ENCODE results near the gene HIPK2.
A peak's percentile ranks its signal among the peaks of the same experiment; 100 is the strongest.

Gene HIPK2

GRCh38 chr7:139753081-139753692 lies 24.6 kb downstream of the HIPK2 start:
- peak; percentile 85 for ATAC-seq
- TF ChIP-seq ZC3H10 (CRISPR knock-in tag; IDR thresholded peaks at IDR 0.05) = no peak
- no peak for TF ChIP-seq TOX (CRISPR knock-in tag; IDR thresholded peaks at IDR 0.05; ENCODE audit: borderline replicate concordance)
- no peak for TF ChIP-seq ESRRG (CRISPR knock-in tag; IDR thresholded peaks at IDR 0.05)
- TF ChIP-seq SNAI2 (CRISPR knock-in tag; IDR thresholded peaks at IDR 0.05) = no peak
- TF ChIP-seq, protein P1, sequence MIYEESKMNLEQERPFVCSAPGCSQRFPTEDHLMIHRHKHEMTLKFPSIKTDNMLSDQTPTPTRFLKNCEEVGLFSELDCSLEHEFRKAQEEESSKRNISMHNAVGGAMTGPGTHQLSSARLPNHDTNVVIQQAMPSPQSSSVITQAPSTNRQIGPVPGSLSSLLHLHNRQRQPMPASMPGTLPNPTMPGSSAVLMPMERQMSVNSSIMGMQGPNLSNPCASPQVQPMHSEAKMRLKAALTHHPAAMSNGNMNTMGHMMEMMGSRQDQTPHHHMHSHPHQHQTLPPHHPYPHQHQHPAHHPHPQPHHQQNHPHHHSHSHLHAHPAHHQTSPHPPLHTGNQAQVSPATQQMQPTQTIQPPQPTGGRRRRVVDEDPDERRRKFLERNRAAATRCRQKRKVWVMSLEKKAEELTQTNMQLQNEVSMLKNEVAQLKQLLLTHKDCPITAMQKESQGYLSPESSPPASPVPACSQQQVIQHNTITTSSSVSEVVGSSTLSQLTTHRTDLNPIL (CRISPR knock-in tag; IDR thresholded peaks at IDR 0.05; ENCODE audit: low read depth) = no peak
- no peak for TF ChIP-seq ZNF8 (CRISPR knock-in tag; IDR thresholded peaks at IDR 0.05)
- TF ChIP-seq, protein P2, sequence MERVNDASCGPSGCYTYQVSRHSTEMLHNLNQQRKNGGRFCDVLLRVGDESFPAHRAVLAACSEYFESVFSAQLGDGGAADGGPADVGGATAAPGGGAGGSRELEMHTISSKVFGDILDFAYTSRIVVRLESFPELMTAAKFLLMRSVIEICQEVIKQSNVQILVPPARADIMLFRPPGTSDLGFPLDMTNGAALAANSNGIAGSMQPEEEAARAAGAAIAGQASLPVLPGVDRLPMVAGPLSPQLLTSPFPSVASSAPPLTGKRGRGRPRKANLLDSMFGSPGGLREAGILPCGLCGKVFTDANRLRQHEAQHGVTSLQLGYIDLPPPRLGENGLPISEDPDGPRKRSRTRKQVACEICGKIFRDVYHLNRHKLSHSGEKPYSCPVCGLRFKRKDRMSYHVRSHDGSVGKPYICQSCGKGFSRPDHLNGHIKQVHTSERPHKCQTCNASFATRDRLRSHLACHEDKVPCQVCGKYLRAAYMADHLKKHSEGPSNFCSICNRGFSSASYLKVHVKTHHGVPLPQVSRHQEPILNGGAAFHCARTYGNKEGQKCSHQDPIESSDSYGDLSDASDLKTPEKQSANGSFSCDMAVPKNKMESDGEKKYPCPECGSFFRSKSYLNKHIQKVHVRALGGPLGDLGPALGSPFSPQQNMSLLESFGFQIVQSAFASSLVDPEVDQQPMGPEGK (CRISPR knock-in tag; IDR thresholded peaks at IDR 0.05; ENCODE audit: borderline replicate concordance) = no peak
- no peak for TF ChIP-seq GLIS3 (CRISPR knock-in tag; IDR thresholded peaks at IDR 0.05)
- no peak for TF ChIP-seq ARNTL (CRISPR knock-in tag; IDR thresholded peaks at IDR 0.05; ENCODE audit: borderline replicate concordance, low read depth)
- no peak for TF ChIP-seq ZFP3 (CRISPR knock-in tag; IDR thresholded peaks at IDR 0.05)
- TF ChIP-seq RARB (CRISPR knock-in tag; IDR thresholded peaks at IDR 0.05) = no peak
- no peak for TF ChIP-seq TCF4 (CRISPR knock-in tag; IDR thresholded peaks at IDR 0.05; ENCODE audit: borderline replicate concordance)
- TF ChIP-seq, protein P3, sequence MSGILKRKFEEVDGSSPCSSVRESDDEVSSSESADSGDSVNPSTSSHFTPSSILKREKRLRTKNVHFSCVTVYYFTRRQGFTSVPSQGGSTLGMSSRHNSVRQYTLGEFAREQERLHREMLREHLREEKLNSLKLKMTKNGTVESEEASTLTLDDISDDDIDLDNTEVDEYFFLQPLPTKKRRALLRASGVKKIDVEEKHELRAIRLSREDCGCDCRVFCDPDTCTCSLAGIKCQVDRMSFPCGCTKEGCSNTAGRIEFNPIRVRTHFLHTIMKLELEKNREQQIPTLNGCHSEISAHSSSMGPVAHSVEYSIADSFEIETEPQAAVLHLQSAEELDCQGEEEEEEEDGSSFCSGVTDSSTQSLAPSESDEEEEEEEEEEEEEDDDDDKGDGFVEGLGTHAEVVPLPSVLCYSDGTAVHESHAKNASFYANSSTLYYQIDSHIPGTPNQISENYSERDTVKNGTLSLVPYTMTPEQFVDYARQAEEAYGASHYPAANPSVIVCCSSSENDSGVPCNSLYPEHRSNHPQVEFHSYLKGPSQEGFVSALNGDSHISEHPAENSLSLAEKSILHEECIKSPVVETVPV (CRISPR knock-in tag; IDR thresholded peaks at IDR 0.05) = no peak
- TF ChIP-seq ZFP30 (CRISPR knock-in tag; IDR thresholded peaks at IDR 0.05) = no peak
- no peak for TF ChIP-seq OSR1 (CRISPR knock-in tag; IDR thresholded peaks at IDR 0.05)
- no peak for TF ChIP-seq BACH2 (CRISPR knock-in tag; IDR thresholded peaks at IDR 0.05; ENCODE audit: borderline replicate concordance)
- TF ChIP-seq CSDC2 (CRISPR knock-in tag; IDR thresholded peaks at IDR 0.05) = no peak
- no peak for TF ChIP-seq ZNF565 (CRISPR knock-in tag; conservative IDR thresholded peaks at IDR 0.05; ENCODE audit: low read depth)

GRCh38 chr7:139752604-139753003 lies 25.2 kb downstream of the HIPK2 start:
- no peak for ATAC-seq
- TF ChIP-seq GLIS3 (CRISPR knock-in tag; IDR thresholded peaks at IDR 0.05) (no peak), ZNF70 (CRISPR knock-in tag; IDR thresholded peaks at IDR 0.05) (no peak), ZFP3 (CRISPR knock-in tag; IDR thresholded peaks at IDR 0.05) (no peak), BACH2 (CRISPR knock-in tag; IDR thresholded peaks at IDR 0.05; ENCODE audit: borderline replicate concordance) (no peak), ZNF8 (CRISPR knock-in tag; IDR thresholded peaks at IDR 0.05) (no peak), ARNTL (CRISPR knock-in tag; IDR thresholded peaks at IDR 0.05; ENCODE audit: borderline replicate concordance, low read depth) (no peak), ISL1 (CRISPR knock-in tag; IDR thresholded peaks at IDR 0.05) (no peak), ESRRG (CRISPR knock-in tag; IDR thresholded peaks at IDR 0.05) (no peak), ZNF565 (CRISPR knock-in tag; conservative IDR thresholded peaks at IDR 0.05; ENCODE audit: low read depth) (no peak), TCF4 (CRISPR knock-in tag; IDR thresholded peaks at IDR 0.05; ENCODE audit: borderline replicate concordance) (no peak), CSDC2 (CRISPR knock-in tag; IDR thresholded peaks at IDR 0.05) (no peak), RARB (CRISPR knock-in tag; IDR thresholded peaks at IDR 0.05) (no peak), POU6F1 (CRISPR knock-in tag; IDR thresholded peaks at IDR 0.05; ENCODE audit: borderline replicate concordance, low read depth) (no peak), PPARA (CRISPR knock-in tag; IDR thresholded peaks at IDR 0.05; ENCODE audit: borderline replicate concordance) (no peak), ZC3H10 (CRISPR knock-in tag; IDR thresholded peaks at IDR 0.05) (no peak)
- TF ChIP-seq, protein P4, sequence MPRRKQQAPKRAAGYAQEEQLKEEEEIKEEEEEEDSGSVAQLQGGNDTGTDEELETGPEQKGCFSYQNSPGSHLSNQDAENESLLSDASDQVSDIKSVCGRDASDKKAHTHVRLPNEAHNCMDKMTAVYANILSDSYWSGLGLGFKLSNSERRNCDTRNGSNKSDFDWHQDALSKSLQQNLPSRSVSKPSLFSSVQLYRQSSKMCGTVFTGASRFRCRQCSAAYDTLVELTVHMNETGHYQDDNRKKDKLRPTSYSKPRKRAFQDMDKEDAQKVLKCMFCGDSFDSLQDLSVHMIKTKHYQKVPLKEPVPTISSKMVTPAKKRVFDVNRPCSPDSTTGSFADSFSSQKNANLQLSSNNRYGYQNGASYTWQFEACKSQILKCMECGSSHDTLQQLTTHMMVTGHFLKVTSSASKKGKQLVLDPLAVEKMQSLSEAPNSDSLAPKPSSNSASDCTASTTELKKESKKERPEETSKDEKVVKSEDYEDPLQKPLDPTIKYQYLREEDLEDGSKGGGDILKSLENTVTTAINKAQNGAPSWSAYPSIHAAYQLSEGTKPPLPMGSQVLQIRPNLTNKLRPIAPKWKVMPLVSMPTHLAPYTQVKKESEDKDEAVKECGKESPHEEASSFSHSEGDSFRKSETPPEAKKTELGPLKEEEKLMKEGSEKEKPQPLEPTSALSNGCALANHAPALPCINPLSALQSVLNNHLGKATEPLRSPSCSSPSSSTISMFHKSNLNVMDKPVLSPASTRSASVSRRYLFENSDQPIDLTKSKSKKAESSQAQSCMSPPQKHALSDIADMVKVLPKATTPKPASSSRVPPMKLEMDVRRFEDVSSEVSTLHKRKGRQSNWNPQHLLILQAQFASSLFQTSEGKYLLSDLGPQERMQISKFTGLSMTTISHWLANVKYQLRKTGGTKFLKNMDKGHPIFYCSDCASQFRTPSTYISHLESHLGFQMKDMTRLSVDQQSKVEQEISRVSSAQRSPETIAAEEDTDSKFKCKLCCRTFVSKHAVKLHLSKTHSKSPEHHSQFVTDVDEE (CRISPR knock-in tag; IDR thresholded peaks at IDR 0.05) = no peak
- TF ChIP-seq, protein P3 (CRISPR knock-in tag; IDR thresholded peaks at IDR 0.05) = no peak
